H9 (cell line): ENCODE data around the gene KRTAP10-3. TPM values are rescaled to one million over a fixed set of nuclear protein-coding genes. Genes with fewer than 3 reads are reported as not detected.

ENCODE experiments used
- DNase-seq: peaks from one replicate; pipeline ENCODE4 v3.0.0-alpha.2; 2017
- H2AFZ ChIP-seq: one replicate; pipeline ENCODE4 v1.6.1; 2013; ENCODE audit warnings: mild to moderate bottlenecking, low read length, control low read depth, moderate library complexity
- H2AK5ac ChIP-seq: 2 replicates; pipeline ENCODE4 v1.6.1; 2013; ENCODE audit warnings: low read length, control low read depth, mixed read lengths; ENCODE audit not compliant: insufficient read length
- H2BK120ac ChIP-seq: one replicate; pipeline ENCODE4 v1.6.1; 2013; ENCODE audit warnings: low read depth, mild to moderate bottlenecking, low read length, control low read depth, inconsistent platforms; ENCODE audit not compliant: poor library complexity, severe bottlenecking
- H2BK12ac ChIP-seq: 2 replicates; pipeline ENCODE4 v1.6.1; 2013; ENCODE audit warnings: low read length, control low read depth, mixed read lengths, low read depth; ENCODE audit not compliant: insufficient read length
- H2BK15ac ChIP-seq: 2 replicates; pipeline ENCODE4 v1.6.1; 2013; ENCODE audit warnings: low read depth, low read length, control low read depth
- H2BK20ac ChIP-seq: one replicate; pipeline ENCODE4 v1.6.1; 2013; ENCODE audit warnings: low read depth, mild to moderate bottlenecking, low read length, control low read depth, inconsistent platforms; ENCODE audit not compliant: poor library complexity, severe bottlenecking
- H2BK5ac ChIP-seq: 2 replicates; pipeline ENCODE4 v1.6.1; 2013; ENCODE audit warnings: low read length, control low read depth, mixed read lengths; ENCODE audit not compliant: insufficient read length
- H3K14ac ChIP-seq: 2 replicates; pipeline ENCODE4 v1.6.1; 2013; ENCODE audit warnings: low read length, control low read depth; ENCODE audit not compliant: insufficient read depth
- H3K18ac ChIP-seq: 2 replicates; pipeline ENCODE4 v1.6.1; 2013; ENCODE audit warnings: low read depth, mild to moderate bottlenecking, mixed read lengths, low read length, control low read depth; ENCODE audit not compliant: insufficient read length
- H3K23ac ChIP-seq: 2 replicates; pipeline ENCODE4 v1.6.1; 2013; ENCODE audit warnings: low read length, control low read depth, mixed read lengths, low read depth; ENCODE audit not compliant: insufficient read length
- H3K23me2 ChIP-seq: 2 replicates; pipeline ENCODE4 v1.6.1; 2013; ENCODE audit warnings: low read depth, mild to moderate bottlenecking, mixed read lengths, low read length, control low read depth; ENCODE audit not compliant: insufficient read length, poor library complexity, severe bottlenecking
- H3K27ac ChIP-seq: 2 replicates; pipeline ENCODE4 v1.5.1; 2013; ENCODE audit warnings: low read length, control low read depth, mixed read lengths, low read depth; ENCODE audit not compliant: insufficient read length
- H3K27me3 ChIP-seq: 2 replicates; pipeline ENCODE4 v1.6.1; 2013; ENCODE audit warnings: low read length, control low read depth, inconsistent platforms; ENCODE audit not compliant: insufficient read depth
- H3K4ac ChIP-seq: 2 replicates; pipeline ENCODE4 v1.6.1; 2013; ENCODE audit warnings: low read depth, mild to moderate bottlenecking, control low read depth, inconsistent platforms, low read length, moderate library complexity
- H3K4me1 ChIP-seq: 2 replicates; pipeline ENCODE4 v1.6.1; 2013; ENCODE audit warnings: low read length, control low read depth, inconsistent platforms; ENCODE audit not compliant: insufficient read depth
- H3K4me2 ChIP-seq: 2 replicates; pipeline ENCODE4 v1.6.1; 2013; ENCODE audit warnings: low read length, control low read depth, mixed read lengths; ENCODE audit not compliant: insufficient read length, insufficient read depth
- H3K56ac ChIP-seq: 2 replicates; pipeline ENCODE4 v1.6.1; 2013; ENCODE audit warnings: low read depth, mild to moderate bottlenecking, mixed read lengths, low read length, control low read depth; ENCODE audit not compliant: insufficient read length
- H3K79me1 ChIP-seq: 2 replicates; pipeline ENCODE4 v1.6.1; 2013; ENCODE audit warnings: low read depth, mild to moderate bottlenecking, moderate library complexity, low read length, control low read depth, inconsistent platforms; ENCODE audit not compliant: insufficient read depth, poor library complexity, severe bottlenecking
- H3K79me2 ChIP-seq: 2 replicates; pipeline ENCODE4 v1.6.1; 2013; ENCODE audit warnings: low read length, control low read depth, inconsistent platforms; ENCODE audit not compliant: insufficient read depth
- H3K9ac ChIP-seq: 2 replicates; pipeline ENCODE4 v1.6.1; 2013; ENCODE audit warnings: low read length, control low read depth, mixed read lengths; ENCODE audit not compliant: insufficient read length; ENCODE audit errors: extremely low read depth
- H3K9me3 ChIP-seq: one replicate; pipeline ENCODE4 v1.6.1; 2013; ENCODE audit warnings: low read depth, low read length, inconsistent platforms; ENCODE audit not compliant: control insufficient read depth
- H3T11ph ChIP-seq: one replicate; pipeline ENCODE4 v1.6.1; 2013; ENCODE audit warnings: mild to moderate bottlenecking, low read length, control low read depth, inconsistent platforms
- H4K20me1 ChIP-seq: one replicate; pipeline ENCODE4 v1.6.1; 2013; ENCODE audit not compliant: control insufficient read depth, insufficient read length, insufficient read depth
- H4K5ac ChIP-seq: 2 replicates; pipeline ENCODE4 v1.6.1; 2013; ENCODE audit warnings: low read depth, mild to moderate bottlenecking, mixed read lengths, low read length, control low read depth; ENCODE audit not compliant: insufficient read length
- H4K8ac ChIP-seq: replicated peaks from 2 replicates; pipeline ENCODE4 v1.6.1; 2013; ENCODE audit warnings: low read length, control low read depth, mixed read lengths, low read depth; ENCODE audit not compliant: insufficient read length
- H4K91ac ChIP-seq: 2 replicates; pipeline ENCODE4 v1.6.1; 2013; ENCODE audit warnings: low read depth, mild to moderate bottlenecking, moderate library complexity, mixed read lengths, low read length, control low read depth; ENCODE audit not compliant: insufficient read length
- H3K27ac Mint-ChIP-seq, 3 experiments: 2 replicates in 2 of 3; 3 replicates in 1 of 3; pipeline ENCODE4 v1.8.0; 2020 to 2021; ENCODE audit warnings: mixed read lengths in 3 of 3, mild to moderate bottlenecking in 1 of 3, moderate library complexity in 1 of 3
- H3K27me3 Mint-ChIP-seq: 2 replicates; pipeline ENCODE4 v1.8.0; 2021; ENCODE audit warnings: low read depth, mild to moderate bottlenecking, moderate library complexity, mixed read lengths
- H3K36me3 Mint-ChIP-seq, 3 experiments: 2 replicates in 2 of 3; 3 replicates in 1 of 3; pipeline ENCODE4 v1.8.0; 2020 to 2021; ENCODE audit warnings: low read depth in 3 of 3, mixed read lengths in 3 of 3; ENCODE audit not compliant: insufficient read depth in 1 of 3
- H3K4me1 Mint-ChIP-seq, 2 experiments: 2 replicates each; pipeline ENCODE4 v1.8.0; 2020; ENCODE audit warnings: mixed read lengths in 2 of 2
- H3K4me3 Mint-ChIP-seq, 2 experiments: 2 replicates in 1 of 2; 3 replicates in 1 of 2; pipeline ENCODE4 v1.8.0; 2020 to 2021; ENCODE audit warnings: mild to moderate bottlenecking in 2 of 2, mixed read lengths in 2 of 2, moderate library complexity in 1 of 2
- H3K9me3 Mint-ChIP-seq, 2 experiments: 2 replicates in 1 of 2; 3 replicates in 1 of 2; pipeline ENCODE4 v1.8.0; 2020; ENCODE audit warnings: mild to moderate bottlenecking in 2 of 2, mixed read lengths in 2 of 2, moderate library complexity in 1 of 2
- CTCF ChIP-seq: fragments of 200-600 bp; sonication (generic); conservative IDR thresholded peaks from 3 replicates; pipeline ENCODE4 v1.8.0; 2021; ENCODE audit warnings: antibody characterized with exemption, mild to moderate bottlenecking
- WGBS: extraction: QIAGEN DNeasy Blood & Tissue Kit; methylation state at CpG from one replicate; pipeline ENCODE4 v1.1.7; 2013; ENCODE audit warnings: missing lambda C conversion rate, low lambda C conversion rate, mixed read lengths; ENCODE audit not compliant: insufficient read length; ENCODE audit errors: extremely low coverage; 5-methylcytosine and 5-hydroxymethylcytosine counted together
- total RNA-seq: library from RNA; stranded (reverse); gene quantifications from 2 replicates; pipeline ENCODE4 v1.2.1, GENCODE V29; 2021

KRTAP10-3 gene
- total RNA-seq, 1 experiment from 2014 or later = not detected

GRCh38 chr21:44527983-44528633 lies 30.5 kb downstream of the KRTAP10-3 start:
- no peak overlapping the region for H3K4ac ChIP-seq
- no peak overlapping the region for H2AFZ ChIP-seq
- no peak overlapping the region for H3K56ac ChIP-seq
- no peak overlapping the region; the same call in 1 of the 2 replicates for H3K14ac ChIP-seq
- H3K4me2 ChIP-seq = no peak overlapping the region
- Mint-ChIP-seq H3K36me3 (no peaks in the 10 kb centered on the region; a peak in 1 of 7 replicates), H3K4me3 (no peak overlapping the region), H3K27ac (no peak overlapping the region), H3K9me3 (no peaks in the 10 kb centered on the region), H3K27me3 (peaks cover 7% of the 10 kb centered on the region), H3K4me1 (peaks cover 2 to 4% of the 10 kb centered on the region in 2 experiments; a peak in 3 of 4 replicates)
- no peaks in the 10 kb centered on the region for H3K79me2 ChIP-seq
- no peak overlapping the region for H3K23ac ChIP-seq
- H4K91ac ChIP-seq = no peak overlapping the region
- no peak overlapping the region for H2BK5ac ChIP-seq
- H4K20me1 ChIP-seq = no peaks in the 10 kb centered on the region
- no peak overlapping the region for H2BK12ac ChIP-seq
- H2BK20ac ChIP-seq = no peak overlapping the region
- H3K4me1 ChIP-seq = no peaks in the 10 kb centered on the region
- WGBS = no CpG with 5 or more reads among the region's 18 CpGs
- H3K79me1 ChIP-seq = no peaks in the 10 kb centered on the region
- H3K27ac ChIP-seq = no peak overlapping the region
- no peaks in the 10 kb centered on the region for H3K9me3 ChIP-seq
- no peak overlapping the region for H3K18ac ChIP-seq
- no peak overlapping the region for H4K8ac ChIP-seq
- no peak for TF ChIP-seq CTCF
- no peak overlapping the region for H4K5ac ChIP-seq
- no peak overlapping the region for H2AK5ac ChIP-seq
- DNase-seq = no peak
- no peaks in the 10 kb centered on the region for H3K23me2 ChIP-seq
- no peak overlapping the region for H2BK120ac ChIP-seq
- H2BK15ac ChIP-seq = no peak overlapping the region
- no peak overlapping the region for H3K9ac ChIP-seq
- no peaks in the 10 kb centered on the region for H3K27me3 ChIP-seq
- H3T11ph ChIP-seq = no peak overlapping the region
